CD4-positive, alpha-beta memory T cell (primary cell): ENCODE results near the gene SAP30L. TPM values are rescaled to one million over a fixed set of nuclear protein-coding genes. Genes with fewer than 3 reads are reported as not detected.

Experiments
- CTCF ChIA-PET: fragments of 350-600 bp; sonication (Branson Sonifier 250); formaldehyde crosslinking; loops from one replicate; lab custom pipeline; 2021; ENCODE audit warnings: inconsistent platforms; ENCODE audit not compliant: partially characterized antibody; lab: Charles Lee
- POLR2A ChIA-PET: fragments of 350-600 bp; sonication (Branson Sonifier 250); formaldehyde crosslinking; loops from one replicate; lab custom pipeline; 2021; ENCODE audit not compliant: partially characterized antibody; lab: Charles Lee
- DNase-seq, 5 donors: peaks; one replicate each; pipeline versions ENCODE4 v3.0.0 to v3.0.0-alpha.2; 2020 to 2022; ENCODE audit warnings: mixed read lengths in 1 of 5
- H3K27ac ChIP-seq: one replicate; pipeline ENCODE4 v1.7.0; 2013; ENCODE audit warnings: low read depth, low read length
- H3K27me3 ChIP-seq: 2 replicates; pipeline ENCODE4 v1.7.0; 2013; ENCODE audit warnings: mild to moderate bottlenecking, low read length, moderate library complexity; ENCODE audit not compliant: insufficient read depth
- H3K36me3 ChIP-seq: 2 replicates; pipeline ENCODE4 v1.7.0; 2013; ENCODE audit warnings: mild to moderate bottlenecking, low read length, moderate library complexity; ENCODE audit not compliant: insufficient read depth
- H3K4me1 ChIP-seq: 2 replicates; pipeline ENCODE4 v1.7.0; 2013; ENCODE audit warnings: mild to moderate bottlenecking, low read length, moderate library complexity; ENCODE audit not compliant: insufficient read depth
- H3K4me3 ChIP-seq, 2 donors: one replicate each; pipeline ENCODE4 v1.7.0; 2013; ENCODE audit warnings: low read length in 2 of 2, mild to moderate bottlenecking in 1 of 2
- H3K9me3 ChIP-seq, 2 donors: one replicate each; pipeline ENCODE4 v1.7.0; 2013; ENCODE audit warnings: low read length in 2 of 2, control low read depth in 1 of 2; ENCODE audit not compliant: control insufficient read depth in 1 of 2
- H3K27ac Mint-ChIP-seq, 7 donors: one replicate each; pipeline ENCODE4 v1.8.0; 2020 to 2021; ENCODE audit warnings: mixed read lengths in 7 of 7, mild to moderate bottlenecking in 6 of 7, inconsistent platforms in 3 of 7, moderate library complexity in 3 of 7
- H3K27me3 Mint-ChIP-seq, 2 donors: one replicate each; pipeline ENCODE4 v1.8.0; 2020 to 2021; ENCODE audit warnings: mixed read lengths in 2 of 2
- H3K36me3 Mint-ChIP-seq, 2 donors: one replicate each; pipeline ENCODE4 v1.8.0; 2020 to 2021; ENCODE audit warnings: mixed read lengths in 2 of 2, inconsistent platforms in 1 of 2, mild to moderate bottlenecking in 1 of 2
- H3K4me1 Mint-ChIP-seq, 4 donors: one replicate each; pipeline ENCODE4 v1.8.0; 2020 to 2021; ENCODE audit warnings: mixed read lengths in 4 of 4, mild to moderate bottlenecking in 1 of 4
- H3K4me3 Mint-ChIP-seq, 8 donors: one replicate each; pipeline ENCODE4 v1.8.0; 2020 to 2021; ENCODE audit warnings: mixed read lengths in 8 of 8, mild to moderate bottlenecking in 7 of 8, moderate library complexity in 6 of 8, inconsistent platforms in 3 of 8
- H3K9me3 Mint-ChIP-seq, 8 donors: one replicate each; pipeline ENCODE4 v1.8.0; 2020 to 2021; ENCODE audit warnings: mixed read lengths in 8 of 8, mild to moderate bottlenecking in 5 of 8, inconsistent platforms in 3 of 8, moderate library complexity in 1 of 8
- intact Hi-C: fragments of 100-400 bp; cut with micrococcal nuclease; formaldehyde crosslinking; loops from one replicate; pipeline ENCODE4 v1.15.1; 2023
- polyA plus RNA-seq, 2 donors: library from polyadenylated mRNA; unstranded; fragments of 300-500 nt; fragmentation: Illumina TruSeq; gene quantifications; one replicate each; pipeline ENCODE4 v1.2.3, GENCODE V29; 2021
- total RNA-seq, 2 experiments: library from RNA; stranded (reverse); gene quantifications; one replicate each; pipeline ENCODE4 v1.2.3, GENCODE V29; 2021

SAP30L gene
- total and polyA plus RNA-seq, 4 experiments from 2014 or later = 19.4 to 47.5 (median 40.8) TPM

GRCh38 chr5:154444556-154445421 is 1.0 kb upstream of the SAP30L start:
- no peaks in the 10 kb centered on the region for H3K9me3 Mint-ChIP-seq
- peak overlapping the region; percentile 83 to 100 (median 96) for H3K27ac Mint-ChIP-seq
- peak overlapping the region; percentile 97 to 100 (median 99) for H3K4me3 Mint-ChIP-seq
- no peaks in the 10 kb centered on the region for H3K27me3 Mint-ChIP-seq
- intact Hi-C loops = loop anchor here (1.0 to 5.0 kb wide), 5 partner anchors 254 to 498 kb away; partner anchors contain the start of genes CNOT8, FAM114A2, GALNT10 and LARP1
- Histone ChIP-seq H3K27me3 (no peaks in the 10 kb centered on the region), H3K4me1 (peaks cover 44% of the 10 kb centered on the region), H3K36me3 (peaks cover 8% of the 10 kb centered on the region), H3K4me3 (peak overlapping the region; percentile 95 to 99), H3K27ac (peak overlapping the region; percentile 66), H3K9me3 (no peaks in the 10 kb centered on the region)
- peaks cover 34 to 67% (median 45%) of the 10 kb centered on the region in 4 donors for H3K4me1 Mint-ChIP-seq
- ChIA-PET CTCF (interaction anchor here (1.0 to 1.3 kb wide), 2 partner anchors 22 to 373 kb away, joined by 3 to 5 read pairs; no protein-coding TSS in a partner anchor), POLR2A (interaction anchor here (0.7 kb wide), 1 partner anchor 255 kb away, joined by 3 read pairs; no protein-coding TSS in a partner anchor)
- peaks cover 26 to 47% of the 10 kb centered on the region in 2 donors for H3K36me3 Mint-ChIP-seq
- peak in 3 of 5 donors; percentile 5 to 15 (median 9) for DNase-seq

- ChIA-PET CTCF (interaction anchor here (0.9 to 1.6 kb wide), 2 partner anchors 16 to 374 kb away, joined by 3 to 6 read pairs; no protein-coding TSS in a partner anchor), POLR2A (interaction anchor here (0.7 to 1.7 kb wide), 6 partner anchors 14 to 921 kb away, joined by 3 to 9 read pairs (median 4); partner anchors contain the start of genes FAM114A2, GALNT10 and MFAP3)
- Histone ChIP-seq H3K36me3 (peaks cover 4% of the 10 kb centered on the region), H3K27ac (peak overlapping the region; percentile 65), H3K4me3 (peak overlapping the region; percentile 52 to 95), H3K9me3 (no peaks in the 10 kb centered on the region), H3K27me3 (no peaks in the 10 kb centered on the region), H3K4me1 (peaks cover 46% of the 10 kb centered on the region)
- no peaks in the 10 kb centered on the region for H3K27me3 Mint-ChIP-seq
- DNase-seq = peak; percentile 30 to 64 (median 34)
- H3K9me3 Mint-ChIP-seq = no peaks in the 10 kb centered on the region
- H3K27ac Mint-ChIP-seq = peak overlapping the region; percentile 43 to 96 (median 86)
- intact Hi-C loops = loop anchor here (5.0 kb wide), 1 partner anchor 496 kb away; the partner anchor contains the start of gene MRPL22
- H3K4me3 Mint-ChIP-seq = peak overlapping the region; percentile 90 to 96 (median 92)
- peaks cover 40 to 73% (median 52%) of the 10 kb centered on the region in 4 donors for H3K4me1 Mint-ChIP-seq
- peaks cover 26 to 46% of the 10 kb centered on the region in 2 donors for H3K36me3 Mint-ChIP-seq
These were observed 645 bp downstream of the SAP30L start for GRCh38 chr5:154446195-154447088.

- Histone ChIP-seq H3K27ac (peak overlapping the region; percentile 65), H3K27me3 (no peaks in the 10 kb centered on the region), H3K9me3 (no peaks in the 10 kb centered on the region), H3K4me3 (peak overlapping the region; percentile 52 to 95), H3K4me1 (peaks cover 46% of the 10 kb centered on the region), H3K36me3 (peaks cover 9% of the 10 kb centered on the region)
- Mint-ChIP-seq H3K4me1 (peaks cover 37 to 66% (median 47%) of the 10 kb centered on the region in 4 donors), H3K36me3 (peaks cover 26 to 46% of the 10 kb centered on the region in 2 donors), H3K4me3 (peak overlapping the region; percentile 90 to 96 (median 92)), H3K9me3 (no peaks in the 10 kb centered on the region), H3K27me3 (no peaks in the 10 kb centered on the region), H3K27ac (peak overlapping the region; percentile 43 to 96 (median 86))
- peak in 4 of 5 donors; percentile 15 to 26 (median 25) for DNase-seq
- intact Hi-C loops = loop anchor here (5.0 kb wide), 1 partner anchor 495 kb away; the partner anchor contains the start of gene MRPL22
- ChIA-PET CTCF (interaction anchor here (0.9 to 1.6 kb wide), 5 partner anchors 15 to 375 kb away, joined by 3 to 6 read pairs (median 4); no protein-coding TSS in a partner anchor), POLR2A (interaction anchor here (1.1 to 1.7 kb wide), 3 partner anchors 15 to 408 kb away, joined by 3 to 9 read pairs (median 6); partner anchors contain the start of genes FAM114A2, GALNT10 and MFAP3)
These were observed 1.4 kb downstream of the SAP30L start for GRCh38 chr5:154447089-154447725.

GRCh38 chr5:154449786-154450185 is 4.0 kb downstream of the SAP30L start:
- no peak for DNase-seq
- peaks cover 33% of the 10 kb centered on the region for H3K4me1 ChIP-seq
- H3K27ac ChIP-seq = no peak overlapping the region
- Mint-ChIP-seq H3K4me3 (no peak overlapping the region), H3K4me1 (peaks cover 30 to 53% (median 40%) of the 10 kb centered on the region in 4 donors), H3K9me3 (no peaks in the 10 kb centered on the region), H3K27me3 (no peaks in the 10 kb centered on the region), H3K36me3 (peaks cover 41 to 65% of the 10 kb centered on the region in 2 donors), H3K27ac (peak overlapping the region in 1 of 7 donors; percentile 29)
- H3K9me3 ChIP-seq = no peaks in the 10 kb centered on the region
- H3K27me3 ChIP-seq = no peaks in the 10 kb centered on the region
- peaks cover 24% of the 10 kb centered on the region for H3K36me3 ChIP-seq
- POLR2A ChIA-PET = interaction anchor here (1.2 to 1.7 kb wide), 3 partner anchors 9 to 411 kb away, joined by 3 read pairs; partner anchors contain the start of genes FAM114A2, GALNT10 and MFAP3
- intact Hi-C loops = loop anchor here (5.0 kb wide), 1 partner anchor 493 kb away; the partner anchor contains the start of gene MRPL22
- no peak overlapping the region for H3K4me3 ChIP-seq
- CTCF ChIA-PET = interaction anchor here (1.2 to 3.4 kb wide), 3 partner anchors 17 to 260 kb away, joined by 3 to 12 read pairs (median 11); no protein-coding TSS in a partner anchor

DNA sequence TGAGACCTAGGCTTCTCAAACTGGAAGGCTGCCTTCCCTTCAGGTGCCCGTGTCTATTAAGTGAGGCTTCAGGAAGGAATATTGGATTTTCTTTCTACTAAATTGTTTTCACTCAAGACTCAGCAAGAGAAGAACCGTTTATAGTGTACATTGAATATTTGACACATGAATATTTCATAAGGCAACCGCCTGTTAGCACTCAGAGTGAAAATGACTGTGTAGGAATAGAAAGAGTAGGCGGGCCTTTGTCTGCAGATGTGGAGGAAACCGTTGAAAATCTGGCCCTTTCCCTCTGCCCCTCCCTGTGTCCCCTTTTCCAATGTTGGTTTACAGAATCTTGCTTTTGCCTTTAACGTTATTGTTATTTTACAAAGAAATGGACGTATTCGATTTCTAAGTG is 6.2 kb downstream of the SAP30L start:
- ChIA-PET POLR2A (no interaction called here), CTCF (interaction anchor here (0.8 kb wide), 1 partner anchor 14 kb away, joined by 3 read pairs; no protein-coding TSS in a partner anchor)
- Mint-ChIP-seq H3K4me1 (peaks cover 28 to 38% (median 33%) of the 10 kb centered on the region in 4 donors), H3K9me3 (no peaks in the 10 kb centered on the region), H3K27me3 (no peaks in the 10 kb centered on the region), H3K4me3 (no peak overlapping the region), H3K36me3 (peaks cover 55 to 70% of the 10 kb centered on the region in 2 donors), H3K27ac (peak overlapping the region in 1 of 7 donors; percentile 52)
- DNase-seq = no peak
- intact Hi-C loops = no loop called here
- no peak overlapping the region for H3K4me3 ChIP-seq
- no peaks in the 10 kb centered on the region for H3K9me3 ChIP-seq
- H3K36me3 ChIP-seq = peaks cover 43% of the 10 kb centered on the region
- H3K4me1 ChIP-seq = peaks cover 30% of the 10 kb centered on the region
- H3K27me3 ChIP-seq = no peaks in the 10 kb centered on the region
- H3K27ac ChIP-seq = no peak overlapping the region

DNA sequence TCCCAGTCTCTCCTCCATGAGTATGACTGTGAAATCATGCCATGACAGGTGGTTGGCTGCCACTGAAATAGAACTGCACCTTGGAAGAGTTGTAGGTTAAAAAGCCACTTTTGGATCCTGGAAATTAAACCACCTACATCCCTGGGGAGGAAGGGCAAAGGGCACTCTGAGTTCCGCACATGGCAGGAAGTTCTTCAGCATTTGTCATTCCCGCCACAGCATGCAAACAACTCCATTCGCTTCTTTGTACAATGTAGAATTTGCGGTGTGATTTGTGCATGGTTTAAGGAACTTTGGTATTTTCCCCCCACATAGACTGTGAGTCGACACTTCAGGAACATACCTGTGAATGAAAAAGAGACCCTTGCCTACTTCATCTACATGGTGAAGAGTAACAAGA is 9.8 kb downstream of the SAP30L start:
- H3K9me3 Mint-ChIP-seq = no peaks in the 10 kb centered on the region
- no peaks in the 10 kb centered on the region for H3K9me3 ChIP-seq
- intact Hi-C loops = no loop called here
- peaks cover 1 to 6% (median 3%) of the 10 kb centered on the region in 4 donors for H3K4me1 Mint-ChIP-seq
- no peaks in the 10 kb centered on the region for H3K27me3 ChIP-seq
- H3K27me3 Mint-ChIP-seq = no peaks in the 10 kb centered on the region
- no peak overlapping the region for H3K4me3 ChIP-seq
- CTCF ChIA-PET = no interaction called here
- peaks cover 67 to 77% of the 10 kb centered on the region in 2 donors for H3K36me3 Mint-ChIP-seq
- no peak overlapping the region for H3K27ac Mint-ChIP-seq
- POLR2A ChIA-PET = no interaction called here
- peaks cover 62% of the 10 kb centered on the region for H3K36me3 ChIP-seq
- H3K4me3 Mint-ChIP-seq = no peak overlapping the region
- DNase-seq = no peak
- no peaks in the 10 kb centered on the region for H3K4me1 ChIP-seq
- H3K27ac ChIP-seq = no peak overlapping the region
